SK-N-SH treated with all-trans-retinoic acid at 6 μM for 48 hours (cell line): ENCODE measurements around the gene CRLF3.
A peak's percentile ranks its signal among the peaks of the same experiment; 100 is the strongest.

ENCODE experiments used
- ATAC-seq: fragments of 200-7000 bp; cut with Tn5 transposase; 3 replicates; pipeline ENCODE4 v1.9.1; 2020; ENCODE audit warnings: mild to moderate bottlenecking, moderate library complexity
- ARNTL ChIP-seq: fragments of 450-650 bp; formaldehyde crosslinking; IDR thresholded peaks from 2 replicates; pipeline ENCODE4 v1.5.0; 2020; ENCODE audit warnings: low read depth, mild to moderate bottlenecking, moderate library complexity, borderline replicate concordance
- BACH2 ChIP-seq: fragments of 250-450 bp; sonication (Bioruptor Pico); IDR thresholded peaks from 2 replicates; pipeline ENCODE4 v1.9.0; 2021; ENCODE audit warnings: mild to moderate bottlenecking, borderline replicate concordance
- CSDC2 ChIP-seq: fragments of 250-450 bp; sonication (Bioruptor Pico); IDR thresholded peaks from 2 replicates; pipeline ENCODE4 v1.5.0; 2020; ENCODE audit warnings: mild to moderate bottlenecking, moderate library complexity
- CSRNP3 ChIP-seq: fragments of 250-450 bp; sonication (Bioruptor Pico); IDR thresholded peaks from 2 replicates; pipeline ENCODE4 v1.5.1; 2021; ENCODE audit warnings: mild to moderate bottlenecking, moderate library complexity
- GLIS3 ChIP-seq: fragments of 250-450 bp; sonication (Bioruptor Pico); IDR thresholded peaks from 2 replicates; pipeline ENCODE4 v1.5.0; 2020; ENCODE audit warnings: mild to moderate bottlenecking, moderate library complexity
- ISL1 ChIP-seq: fragments of 250-450 bp; sonication (Bioruptor Pico); IDR thresholded peaks from 2 replicates; pipeline ENCODE4 v2.1.2; 2022; ENCODE audit warnings: mild to moderate bottlenecking, moderate library complexity
- PATZ1 ChIP-seq: fragments of 250-450 bp; sonication (Bioruptor Pico); IDR thresholded peaks from 2 replicates; pipeline ENCODE4 v1.8.0; 2020; ENCODE audit warnings: mild to moderate bottlenecking, moderate library complexity, borderline replicate concordance
- POU6F1 ChIP-seq: fragments of 250-450 bp; sonication (Bioruptor Pico); IDR thresholded peaks from 2 replicates; pipeline ENCODE4 v1.8.0; 2021; ENCODE audit warnings: low read depth, mild to moderate bottlenecking, moderate library complexity, borderline replicate concordance
- TCF4 ChIP-seq: fragments of 250-450 bp; sonication (Bioruptor Pico); IDR thresholded peaks from 2 replicates; pipeline ENCODE4 v1.8.0; 2021; ENCODE audit warnings: mild to moderate bottlenecking, moderate library complexity, borderline replicate concordance
- TOX ChIP-seq: fragments of 250-450 bp; sonication (Bioruptor Pico); IDR thresholded peaks from 2 replicates; pipeline ENCODE4 v1.8.0; 2021; ENCODE audit warnings: mild to moderate bottlenecking, moderate library complexity, borderline replicate concordance
- TSHZ2 ChIP-seq: fragments of 250-450 bp; sonication (Bioruptor Pico); IDR thresholded peaks from 2 replicates; pipeline ENCODE4 v1.5.0; 2020; ENCODE audit warnings: mild to moderate bottlenecking, moderate library complexity
- ZC3H10 ChIP-seq: fragments of 250-450 bp; sonication (Bioruptor Pico); IDR thresholded peaks from 2 replicates; pipeline ENCODE4 v1.5.1; 2021; ENCODE audit warnings: mild to moderate bottlenecking, moderate library complexity
- ZFP30 ChIP-seq: fragments of 450-650 bp; formaldehyde crosslinking; IDR thresholded peaks from 2 replicates; pipeline ENCODE4 v1.5.0; 2022; ENCODE audit warnings: mild to moderate bottlenecking, moderate library complexity
- ZNF8 ChIP-seq: fragments of 450-650 bp; formaldehyde crosslinking; IDR thresholded peaks from 2 replicates; pipeline ENCODE4 v1.5.0; 2020; ENCODE audit warnings: mild to moderate bottlenecking, moderate library complexity

Gene CRLF3

GRCh38 chr17:30838202-30838807 is 13.8 kb upstream of the CRLF3 start:
- no peak for ATAC-seq
- no peak for TF ChIP-seq ZFP30 (CRISPR knock-in tag)
- no peak for TF ChIP-seq BACH2 (CRISPR knock-in tag)
- no peak for TF ChIP-seq CSDC2 (CRISPR knock-in tag)
- TF ChIP-seq TOX (CRISPR knock-in tag), result no peak
- no peak for TF ChIP-seq ARNTL (CRISPR knock-in tag)
- TF ChIP-seq GLIS3, result no peak
- TF ChIP-seq TSHZ2, result no peak
- no peak for TF ChIP-seq POU6F1 (CRISPR knock-in tag)

GRCh38 chr17:30832438-30833124 is 8.1 kb upstream of the CRLF3 start:
- no peak for TF ChIP-seq ZNF8
- TF ChIP-seq ISL1, result no peak
- no peak for TF ChIP-seq ARNTL (CRISPR knock-in tag)

GRCh38 chr17:30831663-30832437 is 7.4 kb upstream of the CRLF3 start, which contains the start of gene ATAD5:
TSS of gene ATAD5 (plus strand) at chr17:30831966. CDS start at chr17:30832348, 382 bp downstream.
- TF ChIP-seq TSHZ2, result no peak
- no peak for TF ChIP-seq ZC3H10
- TF ChIP-seq TCF4 (CRISPR knock-in tag), result no peak
- TF ChIP-seq CSRNP3, result no peak
- no peak for TF ChIP-seq GLIS3
- TF ChIP-seq PATZ1 (CRISPR knock-in tag), result no peak
- peak; percentile 96 for ATAC-seq

More at GRCh38 chr17:30832438-30833124, 8.1 kb upstream of the CRLF3 start:
- peak; percentile 21 for ATAC-seq
